Sigmoid colon (tissue), 4 donors: Measurements from ENCODE around the gene VPS13D.

Source experiments
- EP300 ChIP-seq, 4 donors: sonication (generic); formaldehyde crosslinking; IDR thresholded peaks; one replicate each; pipeline ENCODE4 v1.6.1; 2017; ENCODE audit warnings: antibody characterized with exemption in 4 of 4
- POLR2A ChIP-seq, 2 donors: fragments of 450-650 bp; IDR thresholded peaks; one replicate each; pipeline ENCODE4 v1.6.1; 2016; ENCODE audit warnings: antibody characterized with exemption in 2 of 2, mild to moderate bottlenecking in 2 of 2, moderate library complexity in 2 of 2
- POLR2AphosphoS5 ChIP-seq, 4 donors: sonication (generic); formaldehyde crosslinking; IDR thresholded peaks; one replicate each; pipeline ENCODE4 v1.6.1; 2017; ENCODE audit warnings: antibody characterized with exemption in 4 of 4
- TF ChIP-seq, protein P1 (sequence below), 4 experiments: fragments of 450-650 bp in 3 of 4; fragments of 200-600 bp in 1 of 4; IDR thresholded peaks; one replicate each; pipeline ENCODE4 v1.5.1; 2016 to 2019; ENCODE audit warnings: antibody characterized with exemption in 4 of 4, mild to moderate bottlenecking in 3 of 4, moderate library complexity in 2 of 4

- TF ChIP-seq, protein P1, sequence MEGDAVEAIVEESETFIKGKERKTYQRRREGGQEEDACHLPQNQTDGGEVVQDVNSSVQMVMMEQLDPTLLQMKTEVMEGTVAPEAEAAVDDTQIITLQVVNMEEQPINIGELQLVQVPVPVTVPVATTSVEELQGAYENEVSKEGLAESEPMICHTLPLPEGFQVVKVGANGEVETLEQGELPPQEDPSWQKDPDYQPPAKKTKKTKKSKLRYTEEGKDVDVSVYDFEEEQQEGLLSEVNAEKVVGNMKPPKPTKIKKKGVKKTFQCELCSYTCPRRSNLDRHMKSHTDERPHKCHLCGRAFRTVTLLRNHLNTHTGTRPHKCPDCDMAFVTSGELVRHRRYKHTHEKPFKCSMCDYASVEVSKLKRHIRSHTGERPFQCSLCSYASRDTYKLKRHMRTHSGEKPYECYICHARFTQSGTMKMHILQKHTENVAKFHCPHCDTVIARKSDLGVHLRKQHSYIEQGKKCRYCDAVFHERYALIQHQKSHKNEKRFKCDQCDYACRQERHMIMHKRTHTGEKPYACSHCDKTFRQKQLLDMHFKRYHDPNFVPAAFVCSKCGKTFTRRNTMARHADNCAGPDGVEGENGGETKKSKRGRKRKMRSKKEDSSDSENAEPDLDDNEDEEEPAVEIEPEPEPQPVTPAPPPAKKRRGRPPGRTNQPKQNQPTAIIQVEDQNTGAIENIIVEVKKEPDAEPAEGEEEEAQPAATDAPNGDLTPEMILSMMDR (IDR thresholded peaks at IDR 0.05), result no peak
- TF ChIP-seq POLR2AphosphoS5 (IDR thresholded peaks at IDR 0.05) (no peak), POLR2A (IDR thresholded peaks at IDR 0.05) (no peak), EP300 (IDR thresholded peaks at IDR 0.05) (no peak)
Observed at GRCh38 chr1:12441414-12442105, 211.7 kb downstream of the VPS13D start.
